A673 (cell line): ENCODE data around the gene TCF7. TPM values are rescaled to one million over a fixed set of nuclear protein-coding genes. Genes with fewer than 3 reads are reported as not detected.

Source experiments
- BruUV-seq: library from RNA; stranded (reverse); fragments of 400-500 nt; replicated peaks from 2 replicates; lab custom pipeline; 2021; lab: Mats Ljungman, UMichigan
- CTCF ChIA-PET: fragments of 300-600 bp; sonication (Branson Sonifier 250); formaldehyde crosslinking; loops from one replicate; lab custom pipeline; 2022; ENCODE audit warnings: antibody characterized with exemption; lab: Charles Lee
- POLR2A ChIA-PET: fragments of 300-600 bp; sonication (Branson Sonifier 250); formaldehyde crosslinking; loops from one replicate; lab custom pipeline; 2022; ENCODE audit warnings: antibody characterized with exemption; ENCODE audit not compliant: low non-redundant PET; lab: Charles Lee
- DNase-seq: peaks from one replicate; pipeline ENCODE4 v3.0.0-alpha.2; 2015; ENCODE audit warnings: low spot score
- H3K27ac ChIP-seq: fragments of 200-600 bp; sonication (generic); 2 replicates; pipeline ENCODE4 v1.5.1; 2016; ENCODE audit warnings: mixed run types, low read depth, mild to moderate bottlenecking, mixed read lengths, antibody characterized with exemption, low read length; ENCODE audit not compliant: poor library complexity, severe bottlenecking
- H3K27me3 ChIP-seq: fragments of 200-600 bp; sonication (generic); replicated peaks from 2 replicates; pipeline ENCODE4 v1.6.1; 2017; ENCODE audit warnings: mixed run types, low read depth, mild to moderate bottlenecking, mixed read lengths, antibody characterized with exemption, low read length; ENCODE audit not compliant: insufficient read depth, poor library complexity
- H3K36me3 ChIP-seq: fragments of 200-600 bp; sonication (generic); 2 replicates; pipeline ENCODE4 v1.6.1; 2016; ENCODE audit warnings: mixed run types, mild to moderate bottlenecking, mixed read lengths, antibody characterized with exemption, low read length; ENCODE audit not compliant: insufficient read depth, poor library complexity, severe bottlenecking
- H3K4me1 ChIP-seq: fragments of 200-600 bp; sonication (generic); 2 replicates; pipeline ENCODE4 v1.6.1; 2017; ENCODE audit warnings: mixed run types, mild to moderate bottlenecking, mixed read lengths, antibody characterized with exemption, low read length; ENCODE audit not compliant: insufficient read depth, poor library complexity, severe bottlenecking
- H3K4me3 ChIP-seq: fragments of 200-600 bp; sonication (generic); 2 replicates; pipeline ENCODE4 v1.5.1; 2016; ENCODE audit warnings: low read depth, mixed run types, mild to moderate bottlenecking, mixed read lengths, low read length; ENCODE audit not compliant: poor library complexity, severe bottlenecking
- H3K9me3 ChIP-seq: fragments of 200-600 bp; sonication (generic); 2 replicates; pipeline ENCODE4 v1.6.1; 2016; ENCODE audit warnings: mixed run types, low read depth, mild to moderate bottlenecking, mixed read lengths, antibody characterized with exemption, low read length; ENCODE audit not compliant: poor library complexity, severe bottlenecking
- CTCF ChIP-seq: fragments of 300-800, 200-600 bp; sonication (generic); conservative IDR thresholded peaks from 2 replicates; pipeline ENCODE4 v1.5.1; 2017; ENCODE audit warnings: low read depth, mild to moderate bottlenecking, antibody characterized with exemption, low read length, moderate library complexity, mixed read lengths
- EZH2 ChIP-seq: fragments of 200-600 bp; sonication (generic); IDR thresholded peaks from 2 replicates; pipeline ENCODE4 v1.6.1; 2017; ENCODE audit warnings: borderline replicate concordance, low read depth, mild to moderate bottlenecking, mixed read lengths, antibody characterized with exemption, low read length; ENCODE audit not compliant: poor library complexity, severe bottlenecking
- intact Hi-C: fragments of 100-400 bp; cut with micrococcal nuclease; formaldehyde crosslinking; loops from one replicate; pipeline ENCODE4 v1.10.0; 2022; ENCODE audit not compliant: unreplicated experiment
- total RNA-seq: library from RNA; stranded (reverse); gene quantifications from 2 replicates; pipeline ENCODE4 v1.2.3, GENCODE V29; 2021

Gene TCF7
- total RNA-seq, 1 experiment from 2014 or later: 3.3 TPM

- Histone ChIP-seq H3K36me3 (no peaks in the 10 kb centered on the region), H3K9me3 (no peaks in the 10 kb centered on the region), H3K27me3 (peaks cover 4% of the 10 kb centered on the region), H3K4me1 (peaks cover 11% of the 10 kb centered on the region), H3K27ac (no peak overlapping the region), H3K4me3 (no peak overlapping the region)
- intact Hi-C loops: no loop called here
- DNase-seq: no peak
- TF ChIP-seq EZH2: no peak
- no peak for TF ChIP-seq CTCF
- no TSS peak for BruUV-seq
- POLR2A ChIA-PET: no interaction called here
- CTCF ChIA-PET: no interaction called here
Measured at GRCh38 chr5:134115806-134116175, 1.3 kb downstream of the TCF7 start.

- Histone ChIP-seq H3K27me3 (peaks cover 4% of the 10 kb centered on the region), H3K9me3 (no peaks in the 10 kb centered on the region), H3K4me1 (peaks cover 6% of the 10 kb centered on the region), H3K36me3 (no peaks in the 10 kb centered on the region), H3K4me3 (no peak overlapping the region), H3K27ac (no peak overlapping the region)
- DNase-seq: no peak
- intact Hi-C loops: no loop called here
- POLR2A ChIA-PET: no interaction called here
- CTCF ChIA-PET: interaction anchor here (1.2 kb wide), 1 partner anchor 77 kb away, joined by 3 read pairs; no protein-coding TSS in a partner anchor
- no TSS peak for BruUV-seq
- TF ChIP-seq EZH2 (no peak), CTCF (no peak)
Measured at GRCh38 chr5:134116286-134116685, 1.8 kb downstream of the TCF7 start.

GRCh38 chr5:134116789-134117761 is 2.6 kb downstream of the TCF7 start:
- no peak overlapping the region for H3K4me3 ChIP-seq
- no peaks in the 10 kb centered on the region for H3K9me3 ChIP-seq
- H3K27ac ChIP-seq: no peak overlapping the region
- no TSS peak for BruUV-seq
- no peak for DNase-seq
- peaks cover 3% of the 10 kb centered on the region for H3K4me1 ChIP-seq
- peaks cover 4% of the 10 kb centered on the region for H3K27me3 ChIP-seq
- no peak for TF ChIP-seq EZH2
- TF ChIP-seq CTCF: no peak
- POLR2A ChIA-PET: no interaction called here
- intact Hi-C loops: no loop called here
- H3K36me3 ChIP-seq: no peaks in the 10 kb centered on the region
- CTCF ChIA-PET: interaction anchor here (1.2 kb wide), 1 partner anchor 78 kb away, joined by 3 read pairs; no protein-coding TSS in a partner anchor
